ENCODE results near the gene MYLK4. TPM values are rescaled to one million over a fixed set of nuclear protein-coding genes. Genes with fewer than 3 reads are reported as not detected.
A peak's percentile ranks its signal among the peaks of the same experiment; 100 is the strongest.

Gene MYLK4
- total RNA-seq, 2 experiments from 2014 or later, result 0.13 to 0.26 TPM

DNA sequence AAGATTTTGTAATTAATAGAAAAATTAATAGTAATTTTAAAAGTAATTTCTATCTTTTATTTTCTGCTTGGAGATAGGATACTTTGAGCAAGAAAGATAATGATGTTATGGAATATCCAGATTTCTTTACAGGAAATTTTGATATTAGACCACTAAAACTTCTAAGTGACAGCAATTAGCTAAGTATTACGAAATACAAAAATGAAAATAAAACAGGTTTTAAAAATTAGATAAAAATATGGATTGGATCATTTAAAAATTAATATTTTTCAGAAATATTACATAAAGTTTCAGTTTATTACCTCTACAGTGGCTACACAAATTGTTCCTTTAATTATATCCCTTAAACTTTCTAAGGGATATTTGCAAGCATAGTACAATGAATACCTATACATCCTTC, 4.2 kb upstream of the MYLK4 start:
- ATAC-seq (no peak), DNase-seq (no peak)
- H3K27ac Mint-ChIP-seq, result no peak overlapping the region
- H3K36me3 Mint-ChIP-seq (ENCODE audit: low read depth), result no peaks in the 10 kb centered on the region
- peaks cover 21% of the 10 kb centered on the region for H3K4me1 Mint-ChIP-seq (ENCODE audit: low read depth)
- POLR2A ChIA-PET, result no interaction called here
- no peak overlapping the region for H3K4me3 Mint-ChIP-seq
- CTCF ChIA-PET, result interaction anchor here (3.2 kb wide), 1 partner anchor 17 kb away, joined by 16 read pairs; no protein-coding TSS in a partner anchor
- peaks cover 32% of the 10 kb centered on the region for H3K27me3 Mint-ChIP-seq (ENCODE audit: low read depth)
- no peaks in the 10 kb centered on the region for H3K9me3 Mint-ChIP-seq (ENCODE audit: insufficient read depth)

DNA sequence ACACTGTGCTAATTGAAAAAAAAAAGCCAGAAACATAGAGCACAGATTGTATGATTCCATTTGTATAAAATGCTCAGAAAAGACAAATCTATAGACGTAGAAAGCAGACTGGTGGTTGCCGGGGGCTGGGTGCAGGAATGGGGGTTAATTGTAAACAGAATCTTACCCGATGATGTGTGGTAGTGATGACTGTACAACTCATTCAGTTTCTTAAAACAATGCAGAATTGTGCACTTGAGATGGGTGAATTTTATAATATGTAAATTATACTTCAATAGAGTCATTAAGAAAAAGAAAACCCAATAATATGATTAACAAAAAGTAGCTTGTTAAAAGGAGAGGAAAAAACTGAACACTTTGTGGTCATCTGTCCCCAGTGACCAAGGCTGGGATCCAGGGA, 3.7 kb upstream of the MYLK4 start:
- H3K27me3 Mint-ChIP-seq (ENCODE audit: low read depth), result peaks cover 35% of the 10 kb centered on the region
- H3K4me1 Mint-ChIP-seq (ENCODE audit: low read depth), result peaks cover 23% of the 10 kb centered on the region
- POLR2A ChIA-PET, result interaction anchor here (0.6 kb wide), 1 partner anchor 1081 kb away, joined by 3 read pairs; no protein-coding TSS in a partner anchor
- no peak for ATAC-seq
- no peak overlapping the region for H3K4me3 Mint-ChIP-seq
- DNase-seq, result no peak
- H3K9me3 Mint-ChIP-seq (ENCODE audit: insufficient read depth), result no peaks in the 10 kb centered on the region
- no peaks in the 10 kb centered on the region for H3K36me3 Mint-ChIP-seq (ENCODE audit: low read depth)
- CTCF ChIA-PET, result interaction anchor here (3.2 kb wide), 1 partner anchor 16 kb away, joined by 16 read pairs; no protein-coding TSS in a partner anchor
- no peak overlapping the region for H3K27ac Mint-ChIP-seq

DNA sequence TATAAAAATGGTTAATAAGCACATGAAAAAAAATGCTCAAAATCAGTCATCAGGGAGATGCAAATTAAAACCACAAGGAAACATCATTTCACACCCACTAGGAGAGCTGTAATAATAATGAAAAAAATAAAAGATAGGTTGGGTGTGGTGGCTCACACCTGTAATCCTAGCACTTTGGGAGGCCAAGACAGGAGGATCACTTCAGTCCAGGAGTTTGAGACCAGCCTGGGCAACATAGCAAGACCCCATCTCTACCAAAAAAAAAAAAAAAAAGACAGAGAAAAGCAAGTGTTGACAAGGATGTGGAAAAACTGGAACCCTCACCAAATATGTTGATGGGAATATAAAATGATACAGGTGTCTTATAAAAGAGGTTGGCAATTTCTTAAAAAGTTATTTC, 3.0 kb upstream of the MYLK4 start:
- CTCF ChIA-PET, result interaction anchor here (0.7 to 5.9 kb wide), 3 partner anchors 7 to 16 kb away, joined by 3 to 109 read pairs (median 7); no protein-coding TSS in a partner anchor
- no peaks in the 10 kb centered on the region for H3K36me3 Mint-ChIP-seq (ENCODE audit: low read depth)
- ATAC-seq (no peak), DNase-seq (no peak)
- POLR2A ChIA-PET, result no interaction called here
- H3K27ac Mint-ChIP-seq, result no peak overlapping the region
- peaks cover 39% of the 10 kb centered on the region for H3K27me3 Mint-ChIP-seq (ENCODE audit: low read depth)
- H3K4me3 Mint-ChIP-seq, result no peak overlapping the region
- H3K9me3 Mint-ChIP-seq (ENCODE audit: insufficient read depth), result no peaks in the 10 kb centered on the region
- peaks cover 23% of the 10 kb centered on the region for H3K4me1 Mint-ChIP-seq (ENCODE audit: low read depth)

DNA sequence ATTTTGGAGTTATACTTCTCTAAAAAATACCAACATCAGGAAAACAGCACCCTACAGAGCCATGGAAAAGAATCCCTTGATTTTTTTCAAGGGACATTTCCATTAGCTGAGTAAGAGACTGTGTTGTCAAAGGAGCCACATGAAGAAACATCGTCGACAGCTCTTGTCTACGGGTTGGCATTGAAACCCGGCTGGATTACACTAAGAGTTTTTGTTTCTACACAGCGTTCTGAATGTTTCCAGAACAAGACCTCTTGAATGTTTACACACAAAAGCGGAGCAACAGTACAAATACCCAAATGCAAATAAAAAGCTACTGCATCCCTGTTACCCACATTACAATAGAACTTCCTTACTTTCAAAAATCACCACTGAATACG, 2.4 kb upstream of the MYLK4 start:
- H3K27me3 Mint-ChIP-seq (ENCODE audit: low read depth), result peaks cover 46% of the 10 kb centered on the region
- CTCF ChIA-PET, result interaction anchor here (0.7 to 5.9 kb wide), 3 partner anchors 8 to 15 kb away, joined by 3 to 109 read pairs (median 7); no protein-coding TSS in a partner anchor
- no peak overlapping the region for H3K27ac Mint-ChIP-seq
- POLR2A ChIA-PET, result no interaction called here
- H3K36me3 Mint-ChIP-seq (ENCODE audit: low read depth), result no peaks in the 10 kb centered on the region
- H3K4me3 Mint-ChIP-seq, result no peak overlapping the region
- no peak for DNase-seq
- ATAC-seq, result no peak
- peaks cover 23% of the 10 kb centered on the region for H3K4me1 Mint-ChIP-seq (ENCODE audit: low read depth)
- no peaks in the 10 kb centered on the region for H3K9me3 Mint-ChIP-seq (ENCODE audit: insufficient read depth)

DNA sequence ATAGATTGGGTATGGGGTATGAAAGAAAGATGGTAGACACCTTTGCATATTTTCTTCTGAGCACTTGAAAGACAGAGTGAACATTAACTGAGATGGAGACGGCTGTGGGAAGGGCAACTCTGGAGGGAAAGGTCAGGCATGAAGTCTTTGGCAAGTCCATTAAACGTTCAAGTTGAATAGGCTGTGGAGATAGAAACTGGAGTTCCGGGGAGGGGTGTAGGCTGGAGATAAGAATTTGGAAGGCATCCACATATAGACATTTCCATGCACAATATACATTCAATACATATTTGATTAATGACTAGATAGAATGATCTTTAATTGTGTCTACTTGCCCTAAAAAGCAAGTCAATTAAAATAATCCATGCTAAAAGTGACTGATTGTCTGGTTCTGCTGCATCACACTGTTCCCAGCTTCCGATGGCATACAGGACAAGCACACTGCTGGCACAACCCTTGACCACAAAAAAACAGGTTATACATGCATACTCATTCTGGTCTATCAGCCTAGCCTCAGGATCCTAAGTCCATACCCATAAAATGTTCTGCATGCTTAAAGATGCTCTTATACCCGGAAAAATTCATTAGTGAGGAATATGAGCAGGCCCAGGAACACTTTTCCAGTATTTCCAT, 1.9 kb upstream of the MYLK4 start:
- H3K36me3 Mint-ChIP-seq (ENCODE audit: low read depth), result no peaks in the 10 kb centered on the region
- ATAC-seq, result no peak
- peaks cover 50% of the 10 kb centered on the region for H3K27me3 Mint-ChIP-seq (ENCODE audit: low read depth)
- no peaks in the 10 kb centered on the region for H3K9me3 Mint-ChIP-seq (ENCODE audit: insufficient read depth)
- H3K4me3 Mint-ChIP-seq, result no peak overlapping the region
- DNase-seq, result no peak
- no peak overlapping the region for H3K27ac Mint-ChIP-seq
- H3K4me1 Mint-ChIP-seq (ENCODE audit: low read depth), result peaks cover 23% of the 10 kb centered on the region
- POLR2A ChIA-PET, result no interaction called here
- CTCF ChIA-PET, result interaction anchor here (1.2 to 6.6 kb wide), 4 partner anchors 8 to 44 kb away, joined by 4 to 154 read pairs (median 58); no protein-coding TSS in a partner anchor

DNA sequence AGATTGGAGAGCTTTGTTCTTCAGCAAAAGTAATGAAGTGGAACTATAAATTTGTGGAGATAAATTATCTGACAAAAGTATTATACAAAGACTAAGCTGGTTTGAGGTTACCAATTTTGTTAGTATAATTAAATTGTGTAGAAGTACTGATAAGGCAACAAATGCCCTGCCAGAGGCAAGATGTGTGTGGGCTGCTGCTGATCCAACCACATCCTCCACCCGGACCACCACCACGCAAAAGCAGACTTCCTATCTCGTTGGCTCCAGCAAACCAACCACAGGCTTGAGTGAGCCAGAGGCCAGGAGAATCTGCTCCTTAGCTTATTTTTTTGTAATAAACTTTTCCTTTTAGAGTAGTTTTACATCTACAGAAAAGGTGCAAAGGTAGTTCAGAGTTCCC, 1.1 kb upstream of the MYLK4 start:
- ChIA-PET POLR2A (no interaction called here), CTCF (interaction anchor here (0.9 to 6.6 kb wide), 8 partner anchors 9 to 159 kb away, joined by 3 to 154 read pairs (median 6); no protein-coding TSS in a partner anchor)
- H3K27me3 Mint-ChIP-seq (ENCODE audit: low read depth), result peaks cover 48% of the 10 kb centered on the region
- peaks cover 23% of the 10 kb centered on the region for H3K4me1 Mint-ChIP-seq (ENCODE audit: low read depth)
- ATAC-seq (peak; percentile 51), DNase-seq (no peak)
- no peaks in the 10 kb centered on the region for H3K9me3 Mint-ChIP-seq (ENCODE audit: insufficient read depth)
- no peak overlapping the region for H3K4me3 Mint-ChIP-seq
- H3K27ac Mint-ChIP-seq, result no peak overlapping the region
- H3K36me3 Mint-ChIP-seq (ENCODE audit: low read depth), result no peaks in the 10 kb centered on the region

DNA sequence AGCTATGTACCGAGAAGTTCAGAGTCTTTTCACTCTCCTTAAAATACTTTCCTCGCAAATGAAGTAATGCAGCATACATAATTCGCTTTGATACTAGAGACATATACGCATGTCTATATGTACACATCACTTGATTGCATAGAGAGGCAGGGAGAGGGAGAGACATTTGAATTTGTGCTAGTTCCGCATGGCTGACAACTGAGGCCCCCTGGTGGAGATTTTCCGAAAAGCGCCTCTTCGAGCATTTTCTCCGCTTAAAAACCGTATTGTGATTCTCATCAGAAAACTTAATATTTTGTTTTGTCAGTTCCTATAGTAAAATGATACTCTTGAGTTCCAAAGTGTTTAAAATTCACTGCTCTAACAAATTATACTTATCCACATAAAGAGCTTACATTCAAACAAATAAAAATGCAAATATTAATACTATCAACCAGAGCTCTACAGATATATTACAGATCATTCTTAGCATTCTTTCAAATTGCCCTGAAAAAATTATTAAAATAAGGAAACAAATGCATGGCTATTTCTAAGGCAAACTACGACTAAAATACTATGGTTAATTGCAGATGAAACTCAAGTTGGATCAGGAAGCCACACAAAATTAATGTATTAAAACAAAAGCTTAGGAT, 637 bp downstream of the MYLK4 start:
- peak; percentile 79 for DNase-seq
- H3K4me3 Mint-ChIP-seq, result no peak overlapping the region
- no peaks in the 10 kb centered on the region for H3K36me3 Mint-ChIP-seq (ENCODE audit: low read depth)
- POLR2A ChIA-PET, result interaction anchor here (1.6 kb wide), 1 partner anchor 15 kb away, joined by 6 read pairs; the partner anchor contains the start of gene WRNIP1
- ATAC-seq, result peak; percentile 60
- H3K27ac Mint-ChIP-seq, result no peak overlapping the region
- H3K9me3 Mint-ChIP-seq (ENCODE audit: insufficient read depth), result no peaks in the 10 kb centered on the region
- H3K4me1 Mint-ChIP-seq (ENCODE audit: low read depth), result peaks cover 23% of the 10 kb centered on the region
- CTCF ChIA-PET, result interaction anchor here (0.7 to 6.6 kb wide), 33 partner anchors 8 to 1158 kb away, joined by 3 to 154 read pairs (median 4); partner anchors contain the start of genes SERPINB1 and WRNIP1
- H3K27me3 Mint-ChIP-seq (ENCODE audit: low read depth), result peaks cover 43% of the 10 kb centered on the region

DNA sequence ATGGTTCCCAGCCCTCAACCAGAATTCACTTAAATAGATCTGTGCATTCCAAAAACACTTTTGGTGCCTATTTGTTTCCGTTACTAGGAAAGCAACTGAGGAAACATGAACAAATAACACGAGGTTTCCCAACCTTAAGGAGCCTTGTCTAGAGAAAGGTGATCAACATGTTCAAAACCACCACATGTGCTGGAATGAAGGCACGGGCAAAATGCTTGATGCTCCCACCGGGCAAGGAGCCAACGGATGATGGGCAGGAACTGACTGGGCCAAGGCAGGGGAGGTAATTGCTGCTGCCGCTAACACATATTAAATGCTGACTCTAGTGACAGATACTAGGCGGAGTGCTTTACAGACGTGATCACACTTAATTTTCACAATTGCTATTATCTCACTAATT, 2.5 kb downstream of the MYLK4 start:
- no peak for DNase-seq
- POLR2A ChIA-PET, result no interaction called here
- Mint-ChIP-seq H3K36me3 (ENCODE audit: low read depth) (no peaks in the 10 kb centered on the region), H3K27ac (no peak overlapping the region), H3K4me3 (no peak overlapping the region), H3K27me3 (ENCODE audit: low read depth) (peaks cover 35% of the 10 kb centered on the region), H3K9me3 (ENCODE audit: insufficient read depth) (no peaks in the 10 kb centered on the region), H3K4me1 (ENCODE audit: low read depth) (peaks cover 19% of the 10 kb centered on the region)
- no peak for ATAC-seq
- CTCF ChIA-PET, result interaction anchor here (5.9 to 6.6 kb wide), 2 partner anchors 13 kb away, joined by 109 to 154 read pairs; no protein-coding TSS in a partner anchor

DNA sequence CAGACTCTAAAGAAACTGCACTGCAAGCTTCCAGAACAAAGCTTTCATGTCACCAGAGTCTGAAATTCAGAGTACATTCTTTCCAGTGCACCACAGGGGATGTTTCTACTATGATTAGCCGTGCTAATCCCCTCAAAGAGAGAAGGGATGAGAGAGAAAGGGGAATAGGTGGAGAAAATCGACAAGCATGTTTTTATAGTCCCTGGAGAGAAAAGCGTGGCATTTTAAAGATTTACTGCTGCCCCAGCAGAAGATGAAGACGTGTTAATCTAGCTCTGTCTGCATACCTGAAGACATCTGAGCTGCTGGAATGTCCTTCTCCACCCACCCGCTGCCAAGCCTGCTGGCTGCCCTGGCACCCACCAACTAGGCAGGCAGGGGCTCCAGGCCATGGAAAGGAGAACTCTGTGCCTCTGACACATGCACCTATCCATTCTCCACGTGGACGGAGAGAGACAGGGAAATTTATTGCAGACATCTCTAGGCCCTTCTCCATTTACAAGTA, 4.1 kb downstream of the MYLK4 start:
- Mint-ChIP-seq H3K4me3 (no peak overlapping the region), H3K27ac (no peak overlapping the region), H3K4me1 (ENCODE audit: low read depth) (peaks cover 9% of the 10 kb centered on the region), H3K36me3 (ENCODE audit: low read depth) (no peaks in the 10 kb centered on the region), H3K9me3 (ENCODE audit: insufficient read depth) (no peaks in the 10 kb centered on the region), H3K27me3 (ENCODE audit: low read depth) (peaks cover 35% of the 10 kb centered on the region)
- no peak for DNase-seq
- no peak for ATAC-seq
- CTCF ChIA-PET, result interaction anchor here (1.5 to 6.6 kb wide), 2 partner anchors 11 to 18 kb away, joined by 3 to 154 read pairs; partner anchors contain the start of gene WRNIP1
- POLR2A ChIA-PET, result interaction anchor here (0.6 kb wide), 1 partner anchor 240 kb away, joined by 3 read pairs; no protein-coding TSS in a partner anchor

DNA sequence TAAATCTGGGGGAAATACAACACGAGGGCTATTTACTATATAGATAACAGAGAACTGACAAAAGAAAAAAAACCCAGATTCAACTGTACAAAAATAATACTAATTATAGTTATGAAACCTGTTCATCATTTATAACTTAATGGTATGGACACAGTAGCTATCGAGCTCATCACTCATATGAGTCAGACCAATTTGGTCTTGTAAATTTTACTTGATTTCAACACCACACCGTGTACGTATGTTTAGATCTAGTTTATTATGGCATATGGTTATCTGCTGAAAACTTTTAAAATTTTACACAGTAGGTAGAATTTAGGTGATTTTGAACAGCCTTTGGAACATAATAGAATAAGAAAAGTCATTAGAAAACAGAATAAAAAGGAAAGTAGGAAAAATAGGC, 5.5 kb downstream of the MYLK4 start:
- H3K4me3 Mint-ChIP-seq, result no peak overlapping the region
- peaks cover 27% of the 10 kb centered on the region for H3K27me3 Mint-ChIP-seq (ENCODE audit: low read depth)
- ATAC-seq (no peak), DNase-seq (no peak)
- no peaks in the 10 kb centered on the region for H3K36me3 Mint-ChIP-seq (ENCODE audit: low read depth)
- no peak overlapping the region for H3K27ac Mint-ChIP-seq
- POLR2A ChIA-PET, result no interaction called here
- H3K9me3 Mint-ChIP-seq (ENCODE audit: insufficient read depth), result no peaks in the 10 kb centered on the region
- peaks cover 3% of the 10 kb centered on the region for H3K4me1 Mint-ChIP-seq (ENCODE audit: low read depth)
- CTCF ChIA-PET, result interaction anchor here (1.5 kb wide), 1 partner anchor 20 kb away, joined by 3 read pairs; the partner anchor contains the start of gene WRNIP1

DNA sequence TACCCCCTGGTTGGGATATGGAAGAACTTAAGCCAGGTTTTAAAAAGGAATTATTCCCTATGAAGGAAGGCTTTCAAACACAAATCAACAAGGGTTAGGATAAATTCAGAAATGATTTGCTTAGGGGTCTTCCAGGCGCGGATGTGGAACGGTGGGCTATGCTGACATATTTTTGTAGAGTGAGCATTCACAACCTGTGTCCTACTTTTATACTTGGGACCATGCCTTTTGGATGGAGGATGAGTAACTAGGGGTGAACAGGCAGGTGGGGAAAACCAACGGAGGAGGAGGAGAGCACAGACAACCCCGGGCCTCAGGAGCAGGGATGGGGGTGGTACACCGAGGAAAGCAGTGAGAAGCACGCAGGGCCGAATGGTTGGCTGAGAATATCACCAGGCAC, 5.9 kb downstream of the MYLK4 start:
- Mint-ChIP-seq H3K4me1 (ENCODE audit: low read depth) (peaks cover 1% of the 10 kb centered on the region), H3K27me3 (ENCODE audit: low read depth) (peaks cover 25% of the 10 kb centered on the region), H3K9me3 (ENCODE audit: insufficient read depth) (no peaks in the 10 kb centered on the region), H3K27ac (no peak overlapping the region), H3K36me3 (ENCODE audit: low read depth) (no peaks in the 10 kb centered on the region), H3K4me3 (no peak overlapping the region)
- ATAC-seq, result no peak
- DNase-seq, result no peak
- CTCF ChIA-PET, result no interaction called here
- POLR2A ChIA-PET, result no interaction called here

DNA sequence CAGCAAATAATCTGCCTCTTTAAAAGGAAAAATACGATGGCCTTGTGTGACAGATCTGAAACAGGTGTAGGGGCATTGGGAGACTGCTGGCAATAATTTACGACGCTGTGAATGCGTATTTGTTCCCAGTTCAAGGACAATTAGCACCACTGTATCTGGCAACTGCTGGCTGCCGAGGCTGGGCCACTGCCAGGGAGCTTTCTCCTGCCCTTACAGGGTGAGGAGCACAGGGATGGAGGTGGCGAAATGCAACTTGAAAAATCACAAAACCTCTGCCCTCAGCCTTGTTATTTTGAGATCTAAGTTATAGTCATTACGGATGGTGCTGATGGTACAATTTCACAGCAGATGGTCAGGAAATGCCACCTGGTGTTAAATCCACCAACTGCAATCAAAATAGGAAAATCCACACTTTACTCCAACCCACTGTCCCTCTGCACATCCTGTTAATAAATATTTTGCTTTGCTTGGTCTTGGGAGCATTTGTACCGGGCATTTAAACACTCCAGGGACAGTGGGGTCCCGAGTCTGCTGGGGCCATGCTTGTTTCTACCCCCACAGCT, 6.4 kb downstream of the MYLK4 start:
- ATAC-seq (no peak), DNase-seq (no peak)
- POLR2A ChIA-PET, result no interaction called here
- CTCF ChIA-PET, result no interaction called here
- Mint-ChIP-seq H3K27ac (no peak overlapping the region), H3K9me3 (ENCODE audit: insufficient read depth) (no peaks in the 10 kb centered on the region), H3K4me3 (no peak overlapping the region), H3K4me1 (ENCODE audit: low read depth) (no peaks in the 10 kb centered on the region), H3K27me3 (ENCODE audit: low read depth) (peaks cover 23% of the 10 kb centered on the region), H3K36me3 (ENCODE audit: low read depth) (no peaks in the 10 kb centered on the region)
